CD4-positive, alpha-beta T cell treated with Interleukin-15 for 4 hours (primary cell): ENCODE data around the gene KPNA5.
"Not testable (repeated sequence)": the region's sequence is repeated elsewhere in the genome, so short reads cannot be mapped to it uniquely, and the experiment has no call there.

Source experiments
- DNase-seq: peaks from one replicate; pipeline ENCODE4 v3.0.0-alpha.2; 2020; ENCODE audit warnings: low spot score

Gene KPNA5

GRCh38 chr6:116680880-116681672 lies at the start of gene KPNA5:
Gene KPNA5 (plus strand): TSS chr6:116681211. CDS start chr6:116681335, 124 bp downstream.
- peak; percentile 88 for DNase-seq

- no peak for DNase-seq
These were observed 49.5 kb upstream of the KPNA5 start for GRCh38 chr6:116631379-116631990.

GRCh38 chr6:116633685-116634084 lies 47.3 kb upstream of the KPNA5 start:
- no peak for DNase-seq

GRCh38 chr6:116648156-116648555 lies 32.9 kb upstream of the KPNA5 start:
- DNase-seq: no peak

GRCh38 chr6:116649129-116649528 lies 31.9 kb upstream of the KPNA5 start:
- DNase-seq: no peak

GRCh38 chr6:116651916-116652315 lies 29.1 kb upstream of the KPNA5 start:
- no peak for DNase-seq

GRCh38 chr6:116661594-116661993 lies 19.4 kb upstream of the KPNA5 start:
- no peak for DNase-seq

- no peak for DNase-seq
These were observed 18.8 kb upstream of the KPNA5 start for GRCh38 chr6:116662202-116662601.

- no peak for DNase-seq
These were observed 17.7 kb upstream of the KPNA5 start for GRCh38 chr6:116663308-116663707.

- not testable (repeated sequence) for DNase-seq
These were observed 16.8 kb upstream of the KPNA5 start for GRCh38 chr6:116664169-116664568.

- no peak for DNase-seq
These were observed 15.5 kb upstream of the KPNA5 start for GRCh38 chr6:116665464-116665863.

- no peak for DNase-seq
These were observed 14.1 kb upstream of the KPNA5 start for GRCh38 chr6:116666869-116667268.

GRCh38 chr6:116667623-116668022 lies 13.4 kb upstream of the KPNA5 start:
- DNase-seq: no peak

- no peak for DNase-seq
These were observed 8.7 kb upstream of the KPNA5 start for GRCh38 chr6:116672306-116672705.

- no peak for DNase-seq
These were observed 5.0 kb upstream of the KPNA5 start for GRCh38 chr6:116676021-116676420.

- peak; percentile 65 for DNase-seq
These were observed 1.3 kb downstream of the KPNA5 start for GRCh38 chr6:116682334-116682712.

GRCh38 chr6:116685437-116685993 lies 4.5 kb downstream of the KPNA5 start:
- DNase-seq: no peak

GRCh38 chr6:116686475-116687101 lies 5.6 kb downstream of the KPNA5 start:
- not testable (repeated sequence) for DNase-seq

GRCh38 chr6:116691154-116691553 lies 10.1 kb downstream of the KPNA5 start:
- no peak for DNase-seq

- DNase-seq: not testable (repeated sequence)
These were observed 11.9 kb downstream of the KPNA5 start for GRCh38 chr6:116692873-116693272.

- not testable (repeated sequence) for DNase-seq
These were observed 12.3 kb downstream of the KPNA5 start for GRCh38 chr6:116693275-116693674.

- peak; percentile 17 for DNase-seq
These were observed 14.4 kb downstream of the KPNA5 start for GRCh38 chr6:116695401-116695800.

- no peak for DNase-seq
These were observed 16.5 kb downstream of the KPNA5 start for GRCh38 chr6:116697480-116697879.
